Ureter (tissue), 1 donor: ENCODE data around the gene SYNGR3. TPM values are rescaled to one million over a fixed set of nuclear protein-coding genes. Genes with fewer than 3 reads are reported as not detected.
"Not testable (repeated sequence)": the region's sequence is repeated elsewhere in the genome, so short reads cannot be mapped to it uniquely, and the experiment has no call there.

Experiments used
- DNase-seq: peaks from one replicate; pipeline ENCODE4 v3.0.0-alpha.2; 2020; ENCODE audit warnings: low spot score
- total RNA-seq: library from RNA; stranded (reverse); gene quantifications from one replicate; pipeline ENCODE4 v1.2.4, GENCODE V29; 2023
- donor health status: DM: yes; HTN: yes; CAD: no.

The SYNGR3 gene
- total RNA-seq, 1 donor from 2014 or later: 0.86 TPM

DNA sequence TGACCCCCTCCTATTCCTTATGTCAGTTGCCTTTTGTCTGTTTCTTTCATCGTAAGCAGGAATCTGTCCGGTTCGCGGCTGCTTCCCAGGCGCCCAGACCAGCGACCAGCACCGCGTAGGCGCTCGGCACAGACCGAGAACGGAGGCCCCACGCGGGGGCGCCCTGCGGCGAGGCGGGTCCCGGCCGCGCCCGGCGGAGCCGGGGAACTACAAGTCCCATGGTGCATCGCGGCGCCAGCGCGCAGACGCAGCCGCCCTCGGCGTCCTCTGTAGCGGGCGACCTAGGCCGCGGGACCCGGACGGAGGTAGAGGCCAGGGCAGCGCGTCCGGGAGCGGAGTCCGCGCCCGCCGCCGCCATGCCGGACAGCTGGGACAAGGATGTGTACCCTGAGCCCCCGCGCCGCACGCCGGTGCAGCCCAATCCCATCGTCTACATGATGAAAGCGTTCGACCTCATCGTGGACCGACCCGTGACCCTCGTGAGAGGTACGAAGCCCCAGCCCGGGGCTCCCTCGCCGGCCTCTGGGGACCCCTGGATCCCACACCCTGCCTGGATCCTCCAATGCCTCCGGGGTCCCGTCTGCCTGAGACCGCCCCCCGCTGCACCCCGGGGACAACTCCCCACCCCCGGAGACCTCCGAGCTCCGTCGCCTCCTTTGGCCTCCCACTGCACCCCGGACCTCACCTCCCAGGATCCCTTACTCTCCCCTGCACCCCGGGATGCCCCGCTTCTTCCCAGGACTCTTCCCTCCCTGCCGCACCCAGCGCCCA is 30.3 kb upstream of the SYNGR3 start, which contains the start of gene NDUFB10:
NDUFB10 (plus strand) TSS at position 270 of the 771 bp plus-strand sequence; CDS start at position 357, 87 bp downstream.
- DNase-seq: peak; percentile 91

DNA sequence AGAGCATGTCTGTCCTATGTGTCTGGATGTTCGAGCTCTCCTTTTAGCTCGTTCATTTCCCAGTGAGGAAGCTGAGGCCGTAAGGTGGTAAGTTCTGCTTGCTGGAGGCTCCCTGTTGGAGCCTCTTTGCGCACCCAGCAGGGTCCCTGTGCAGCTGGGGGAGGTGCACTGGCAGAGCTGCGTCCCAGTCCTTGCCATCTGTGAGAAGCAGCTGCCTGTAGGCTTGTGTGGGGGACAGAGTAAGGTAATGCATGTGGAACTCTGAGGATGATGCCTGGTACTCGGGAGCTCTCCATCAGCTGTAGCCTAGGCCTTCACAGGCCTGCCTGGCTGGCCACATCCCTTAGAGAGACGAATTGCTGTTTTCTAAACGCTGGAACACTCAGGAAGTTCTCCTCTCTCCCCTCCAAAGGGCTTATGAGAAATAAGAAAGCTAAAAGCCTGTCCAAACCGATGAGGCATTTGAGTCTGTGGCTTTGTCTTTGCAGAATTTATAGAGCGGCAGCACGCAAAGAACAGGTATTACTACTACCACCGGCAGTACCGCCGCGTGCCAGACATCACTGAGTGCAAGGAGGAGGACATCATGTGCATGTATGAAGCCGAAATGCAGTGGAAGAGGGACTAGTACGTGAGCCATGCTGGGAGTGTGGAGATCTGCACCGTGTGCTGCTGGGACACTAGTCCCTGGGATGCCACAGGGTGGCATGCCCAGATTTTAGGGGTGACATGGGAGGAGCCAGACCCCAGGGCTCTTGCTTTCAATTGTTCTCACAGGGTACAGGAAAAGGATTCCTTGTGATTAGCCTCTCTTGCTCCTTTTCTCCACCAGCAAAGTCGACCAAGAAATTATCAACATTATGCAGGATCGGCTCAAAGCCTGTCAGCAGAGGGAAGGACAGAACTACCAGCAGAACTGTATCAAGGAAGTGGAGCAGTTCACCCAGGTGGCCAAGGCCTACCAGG is 28.8 kb upstream of the SYNGR3 start:
- no peak for DNase-seq

DNA sequence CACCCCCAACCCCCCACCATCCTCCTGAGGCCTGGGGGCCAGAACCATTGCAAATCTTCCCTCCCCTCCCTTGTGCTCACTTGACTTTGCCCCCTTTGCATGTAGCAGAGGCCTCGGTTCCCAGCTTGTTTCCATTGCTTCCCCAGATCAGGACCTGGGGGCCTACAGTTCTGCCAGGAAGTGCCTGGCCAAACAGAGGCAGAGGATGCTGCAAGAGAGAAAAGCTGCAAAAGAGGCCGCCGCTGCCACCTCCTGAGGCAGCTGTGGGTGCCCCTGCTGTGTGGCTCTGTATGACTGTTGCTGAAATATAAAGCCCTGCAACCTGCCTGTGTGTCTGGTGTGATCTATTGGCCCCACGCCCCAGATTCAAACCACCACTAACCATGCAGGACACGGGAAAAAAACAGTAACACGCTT is 28.1 kb upstream of the SYNGR3 start:
- DNase-seq: no peak

DNA sequence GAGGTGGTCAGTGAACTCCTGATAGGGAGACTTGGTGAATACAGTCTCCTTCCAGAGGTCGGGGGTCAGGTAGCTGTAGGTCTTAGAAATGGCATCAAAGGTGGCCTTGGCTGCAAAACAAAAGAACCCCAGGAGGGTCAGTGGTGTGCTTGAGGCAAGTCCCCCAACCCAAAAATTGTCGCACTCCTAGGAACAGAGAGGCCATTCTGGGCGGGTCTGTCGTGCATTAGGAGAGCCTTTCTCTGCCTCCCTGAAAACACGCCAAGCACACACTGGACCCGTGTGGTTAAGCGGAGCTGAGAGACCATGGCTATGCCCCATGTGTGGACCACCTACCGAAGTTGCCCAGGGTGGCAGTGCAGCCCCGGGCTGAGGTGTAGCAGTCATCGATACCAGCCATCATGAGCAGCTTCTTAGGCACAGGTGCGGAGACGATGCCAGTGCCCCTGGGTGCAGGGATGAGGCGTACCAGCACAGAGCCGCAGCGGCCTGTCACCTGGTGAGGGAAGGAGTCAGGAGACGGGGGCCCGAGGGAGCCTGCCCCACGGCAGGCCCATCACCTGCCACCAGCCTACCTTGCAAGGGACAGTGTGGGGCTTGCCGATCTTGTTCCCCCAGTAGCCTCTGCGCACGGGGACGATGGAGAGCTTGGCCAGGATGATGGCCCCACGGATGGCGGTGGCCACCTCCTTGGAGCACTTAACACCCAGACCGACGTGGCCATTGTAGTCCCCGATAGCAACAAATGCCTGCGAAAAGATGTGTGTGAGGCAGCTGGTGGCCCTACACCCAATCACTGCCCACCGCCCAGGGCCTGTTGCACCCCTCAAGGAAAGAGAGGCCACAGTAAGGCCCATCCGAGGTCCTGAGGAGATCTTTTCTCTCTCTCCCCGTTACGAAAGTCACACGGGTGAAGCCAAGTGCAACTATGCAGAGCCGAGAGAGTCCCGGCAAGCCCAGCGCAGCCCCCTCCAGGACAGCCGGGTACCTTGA is 27.3 kb upstream of the SYNGR3 start:
- DNase-seq: not testable (repeated sequence)

DNA sequence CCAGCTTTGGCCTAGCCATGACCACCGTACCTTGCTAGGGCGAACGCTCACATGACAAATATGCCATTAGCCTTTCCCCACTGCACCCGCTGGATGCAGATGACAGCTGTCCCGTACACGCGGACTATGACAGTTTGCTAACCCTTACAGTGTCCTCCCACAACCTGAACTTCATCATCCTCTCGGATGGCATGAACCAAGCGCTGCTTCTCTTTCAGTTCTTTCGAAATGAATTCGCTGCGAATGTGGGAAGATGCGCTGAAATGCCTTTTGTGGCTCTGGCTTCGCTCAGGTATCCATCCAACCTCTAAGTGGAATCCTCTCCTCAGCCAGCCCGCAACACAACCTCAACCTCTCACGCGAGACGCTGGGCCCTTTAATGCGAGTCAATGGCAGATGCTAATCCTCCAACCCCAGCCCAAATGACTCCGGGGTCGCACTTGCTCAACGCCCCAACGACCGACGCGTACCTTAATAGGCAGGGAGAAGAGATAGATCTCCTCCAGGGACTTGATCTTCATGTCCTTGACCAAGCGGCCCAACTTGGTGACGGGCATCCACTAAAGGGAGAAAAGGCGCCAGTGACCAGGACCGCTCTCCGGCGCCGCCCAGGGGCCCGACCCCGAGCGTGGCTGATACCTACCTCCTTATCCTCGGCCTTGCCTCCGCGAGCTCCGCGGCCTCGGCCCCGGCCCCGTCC is 25.8 kb upstream of the SYNGR3 start:
- DNase-seq: no peak

DNA sequence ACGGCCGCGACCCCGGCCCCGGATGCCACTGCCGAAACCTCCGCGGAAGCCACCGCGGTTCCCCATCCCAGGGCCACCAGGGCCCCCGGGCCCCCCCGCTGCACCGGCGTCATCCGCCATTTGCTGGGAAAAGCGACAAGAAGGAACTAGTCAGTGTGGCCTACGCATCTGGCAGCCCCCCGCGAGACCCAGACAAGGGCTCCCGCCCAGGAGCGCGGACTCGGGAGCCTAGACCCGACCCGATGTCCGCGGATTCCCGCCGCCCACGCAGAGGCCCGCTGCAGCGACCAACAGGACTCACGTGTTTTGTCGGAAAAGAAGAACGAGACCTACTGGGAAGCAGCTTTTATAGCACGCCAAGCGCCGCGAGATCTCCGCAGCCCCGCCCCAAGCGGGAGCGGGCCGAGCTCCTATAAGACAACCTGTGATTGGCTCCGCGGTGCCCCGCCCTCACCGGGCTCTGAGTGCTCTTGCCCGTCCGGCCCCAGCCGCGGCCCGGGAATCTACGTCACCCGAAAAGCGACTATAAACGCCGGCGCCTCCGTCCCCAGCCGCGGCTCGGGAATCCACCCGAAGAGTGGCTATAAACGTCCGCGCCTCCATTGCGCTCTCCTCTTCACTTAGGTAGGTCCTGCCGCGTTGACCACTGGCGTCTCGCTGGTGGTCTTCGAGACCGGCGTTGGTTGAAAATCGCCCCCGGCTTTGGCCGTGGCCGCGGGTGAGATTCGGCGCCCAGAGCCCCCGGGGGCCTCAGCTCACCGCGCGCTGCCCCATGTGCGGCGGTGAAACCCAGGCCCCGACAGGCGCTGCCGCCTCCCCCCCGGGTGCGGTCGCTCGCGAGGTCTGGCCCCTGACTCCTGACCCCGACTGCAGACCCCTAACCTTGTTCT is 25.0 kb upstream of the SYNGR3 start, which contains the start of gene RPS2:
RPS2 (minus strand) TSS at position 321 of the 890 bp plus-strand sequence; CDS start at position 120, 201 bp downstream.
- DNase-seq: peak; percentile 99

DNA sequence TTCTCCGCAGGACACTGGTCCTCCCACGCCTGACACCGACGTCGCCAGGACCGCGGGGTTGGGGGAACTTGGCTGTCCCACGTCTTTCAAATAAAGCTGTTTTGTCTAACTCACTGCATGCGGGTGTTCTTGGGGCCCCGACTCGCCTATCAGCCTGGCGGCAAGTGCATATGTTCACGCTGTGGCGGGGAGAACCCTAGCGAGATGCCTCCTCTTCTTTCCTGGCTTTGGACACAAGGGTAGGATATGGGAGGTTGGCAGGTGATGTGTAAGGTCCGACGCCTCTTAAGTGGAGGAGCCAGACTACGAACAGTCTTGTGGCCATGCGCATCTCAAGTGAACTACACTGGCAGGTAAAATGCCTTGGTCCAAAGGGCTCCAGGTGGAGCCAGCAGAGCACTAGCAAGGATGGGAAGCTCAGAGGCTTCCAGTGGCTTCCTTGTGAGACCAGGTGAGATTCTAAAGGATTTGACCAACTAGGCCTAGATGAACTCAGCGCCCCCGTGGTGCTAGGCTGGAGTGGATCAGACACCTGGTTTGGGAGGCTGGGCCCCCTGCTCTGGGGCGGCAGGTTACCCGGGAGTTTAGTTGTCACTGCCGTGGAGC is 24.3 kb upstream of the SYNGR3 start:
- DNase-seq: no peak

DNA sequence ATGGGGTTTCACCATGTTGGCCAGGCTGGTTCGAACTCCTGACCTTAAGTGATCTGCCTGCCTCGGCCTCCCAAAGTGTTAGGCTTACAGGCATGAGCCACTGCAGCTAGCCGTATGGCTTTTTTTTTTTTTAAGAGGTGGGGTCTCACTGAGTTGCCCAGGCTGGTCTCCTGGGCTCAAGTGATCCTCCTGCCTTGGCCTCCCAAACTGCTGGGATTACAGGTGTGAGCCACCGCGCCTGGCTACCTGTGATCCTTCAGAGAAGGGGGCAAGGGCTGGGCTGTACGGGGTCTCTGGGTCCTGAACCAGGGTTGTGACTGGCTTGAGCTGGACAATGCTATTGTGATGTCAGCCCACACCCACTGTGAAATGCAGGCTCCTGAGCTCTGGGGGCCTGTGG is 23.3 kb upstream of the SYNGR3 start, which contains the start of gene RNF151:
RNF151 (plus strand) TSS at position 397 of the 400 bp plus-strand sequence. CDS start 26 bp downstream, outside the sequence.
- no peak for DNase-seq

DNA sequence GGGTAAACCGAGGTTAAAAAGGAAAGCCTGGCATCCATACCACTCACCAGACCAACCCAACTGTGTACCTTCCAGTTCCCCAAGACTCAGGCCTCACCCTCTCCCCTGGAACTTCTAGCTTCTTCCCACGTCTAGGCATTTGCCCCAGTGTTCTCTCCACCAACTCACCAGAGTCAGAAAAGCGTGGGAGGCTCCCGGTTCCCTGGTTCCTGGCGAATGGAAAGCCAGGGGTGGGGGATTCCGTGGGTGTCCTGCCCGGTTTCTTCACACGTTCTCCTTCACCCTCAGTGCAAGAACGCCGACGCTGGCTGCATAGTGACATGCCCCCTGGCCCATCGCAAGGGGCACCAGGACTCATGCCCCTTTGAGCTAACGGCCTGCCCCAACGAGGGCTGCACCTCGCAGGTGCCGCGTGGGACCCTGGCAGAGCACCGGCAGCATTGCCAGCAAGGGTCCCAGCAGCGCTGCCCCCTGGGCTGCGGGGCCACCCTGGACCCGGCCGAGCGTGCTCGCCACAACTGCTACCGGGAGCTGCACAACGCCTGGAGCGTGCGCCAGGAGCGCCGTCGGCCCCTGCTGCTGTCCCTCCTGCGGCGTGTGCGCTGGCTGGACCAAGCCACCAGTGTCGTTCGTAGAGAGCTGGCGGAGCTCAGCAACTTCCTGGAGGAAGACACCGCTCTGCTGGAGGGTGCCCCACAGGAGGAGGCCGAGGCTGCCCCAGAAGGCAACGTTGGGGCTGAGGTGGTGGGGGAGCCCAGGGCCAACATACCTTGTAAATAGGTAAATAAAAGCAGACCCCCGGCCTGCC is 21.4 kb upstream of the SYNGR3 start:
- DNase-seq: no peak

DNA sequence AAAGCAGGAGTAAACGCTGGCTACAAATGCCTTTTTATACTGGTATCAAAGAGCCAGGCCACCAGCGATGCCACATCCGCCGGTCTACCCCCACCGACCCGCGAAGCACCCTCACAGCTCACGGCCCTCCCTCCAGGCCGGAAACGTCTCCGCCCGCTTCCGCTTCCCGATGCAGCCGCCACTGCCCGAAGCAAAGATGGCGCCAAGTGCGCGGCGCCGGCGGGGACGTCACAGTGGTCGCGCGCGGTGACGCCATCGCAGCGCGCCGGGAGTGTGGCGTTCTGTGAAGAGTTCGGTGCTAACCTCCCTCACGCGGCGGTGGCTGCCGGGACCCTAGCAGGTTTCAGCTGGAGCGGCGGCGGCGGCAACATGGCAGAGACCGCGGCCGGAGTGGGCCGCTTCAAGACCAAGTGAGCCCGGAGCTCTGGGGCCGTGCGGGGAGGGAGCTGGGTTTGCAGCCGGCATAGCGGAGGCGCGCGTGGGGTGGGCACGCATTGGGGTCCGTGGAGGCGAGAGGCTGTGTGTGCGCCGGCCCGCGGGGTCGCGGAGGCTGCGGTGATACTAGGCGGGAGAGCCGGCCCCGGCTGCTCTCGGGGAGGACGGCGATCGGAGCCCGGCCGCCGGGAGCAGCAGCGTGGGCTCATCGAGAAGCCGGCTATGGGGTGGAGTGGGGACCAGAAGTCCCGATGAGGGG is 17.8 kb upstream of the SYNGR3 start, which contains the start of gene TBL3:
TBL3 (plus strand) TSS at position 258 of the 694 bp plus-strand sequence; CDS start at position 370, 112 bp downstream.
- DNase-seq: peak; percentile 96

DNA sequence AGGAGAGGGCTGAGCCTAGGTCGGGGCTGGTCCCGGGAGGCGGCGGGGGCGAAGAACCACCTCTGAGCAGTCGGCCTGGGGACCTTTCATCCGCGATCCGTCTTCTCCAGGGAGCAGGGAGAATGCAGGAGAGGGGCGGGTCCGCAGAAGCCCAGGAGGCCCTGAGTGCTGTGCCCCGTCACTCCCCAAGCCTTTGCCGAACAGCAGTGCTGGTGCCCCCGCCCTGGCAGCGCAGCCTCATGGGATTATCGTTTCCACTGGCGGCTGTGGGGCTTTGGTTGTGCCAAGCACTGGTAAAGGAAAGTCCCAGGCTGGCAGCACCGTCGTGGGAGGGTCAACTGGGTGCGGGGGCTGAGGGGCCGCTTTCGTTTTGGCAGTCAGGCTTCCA is 17.3 kb upstream of the SYNGR3 start:
- DNase-seq: no peak

DNA sequence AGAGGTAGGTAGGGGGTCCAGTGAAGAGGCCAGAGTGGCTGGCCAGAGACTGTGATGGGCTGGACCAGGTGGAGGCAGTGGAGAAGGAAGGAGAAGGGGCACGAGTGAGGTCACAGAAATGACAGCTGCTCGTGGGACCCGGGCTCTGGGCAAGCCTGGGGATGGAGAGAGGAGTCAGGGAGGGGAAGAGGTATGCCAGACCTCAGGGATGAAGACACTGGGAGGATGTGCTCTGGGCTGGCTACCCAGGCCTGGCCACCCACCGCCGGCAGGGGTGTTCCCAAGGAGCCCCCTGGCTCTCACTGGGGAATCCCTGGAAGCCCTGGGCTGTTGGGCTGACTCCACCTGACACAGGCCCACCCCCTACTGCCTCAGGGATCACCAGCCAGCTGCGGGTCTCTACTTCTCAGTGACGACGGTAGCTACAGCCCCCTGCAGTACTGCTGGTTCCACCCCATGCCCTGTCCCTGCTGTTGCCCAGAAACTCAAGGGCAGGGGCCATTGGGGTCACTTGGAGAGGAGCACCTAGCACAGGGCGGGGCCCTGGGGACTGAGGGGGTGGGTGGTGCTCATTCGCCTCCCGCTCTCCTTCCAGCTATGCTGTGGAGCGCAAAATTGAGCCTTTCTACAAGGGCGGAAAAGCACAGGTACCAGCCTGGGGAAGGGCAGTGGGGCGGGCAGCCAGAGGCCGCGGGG is 16.2 kb upstream of the SYNGR3 start:
- no peak for DNase-seq

DNA sequence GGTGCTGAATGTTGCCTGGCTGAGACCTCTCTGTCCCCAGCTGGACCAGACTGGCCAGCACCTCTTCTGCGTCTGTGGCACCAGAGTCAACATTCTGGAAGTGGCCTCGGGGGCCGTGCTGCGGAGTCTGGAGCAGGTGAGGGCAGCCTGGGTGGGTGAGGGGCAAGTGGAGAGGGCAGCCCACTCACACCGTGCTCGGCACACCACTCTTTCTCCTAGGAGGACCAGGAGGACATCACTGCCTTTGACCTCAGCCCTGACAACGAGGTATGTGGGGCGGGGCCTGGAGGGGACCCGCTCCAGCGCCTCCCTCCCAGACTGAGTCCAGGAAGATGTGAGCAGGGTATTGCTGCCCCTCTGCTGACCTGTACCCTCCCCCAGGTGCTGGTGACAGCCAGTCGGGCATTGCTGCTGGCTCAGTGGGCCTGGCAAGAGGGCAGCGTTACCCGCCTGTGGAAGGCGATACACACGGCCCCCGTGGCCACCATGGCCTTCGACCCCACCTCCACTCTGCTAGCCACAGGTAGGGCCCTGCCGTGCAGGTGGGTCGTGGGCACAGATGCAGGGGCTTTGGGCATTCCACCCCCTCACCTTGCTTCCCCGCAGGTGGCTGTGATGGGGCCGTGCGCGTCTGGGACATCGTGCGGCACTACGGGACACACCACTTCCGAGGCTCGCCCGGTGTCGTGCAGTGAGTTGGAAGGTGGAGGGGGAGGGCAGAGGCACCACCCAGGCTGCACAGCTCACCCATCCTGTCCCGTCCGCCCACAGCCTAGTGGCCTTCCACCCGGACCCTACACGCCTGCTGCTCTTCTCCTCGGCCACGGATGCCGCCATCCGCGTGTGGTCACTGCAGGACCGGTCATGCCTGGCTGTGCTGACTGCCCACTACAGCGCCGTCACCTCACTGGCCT is 15.4 kb upstream of the SYNGR3 start:
- no peak for DNase-seq

DNA sequence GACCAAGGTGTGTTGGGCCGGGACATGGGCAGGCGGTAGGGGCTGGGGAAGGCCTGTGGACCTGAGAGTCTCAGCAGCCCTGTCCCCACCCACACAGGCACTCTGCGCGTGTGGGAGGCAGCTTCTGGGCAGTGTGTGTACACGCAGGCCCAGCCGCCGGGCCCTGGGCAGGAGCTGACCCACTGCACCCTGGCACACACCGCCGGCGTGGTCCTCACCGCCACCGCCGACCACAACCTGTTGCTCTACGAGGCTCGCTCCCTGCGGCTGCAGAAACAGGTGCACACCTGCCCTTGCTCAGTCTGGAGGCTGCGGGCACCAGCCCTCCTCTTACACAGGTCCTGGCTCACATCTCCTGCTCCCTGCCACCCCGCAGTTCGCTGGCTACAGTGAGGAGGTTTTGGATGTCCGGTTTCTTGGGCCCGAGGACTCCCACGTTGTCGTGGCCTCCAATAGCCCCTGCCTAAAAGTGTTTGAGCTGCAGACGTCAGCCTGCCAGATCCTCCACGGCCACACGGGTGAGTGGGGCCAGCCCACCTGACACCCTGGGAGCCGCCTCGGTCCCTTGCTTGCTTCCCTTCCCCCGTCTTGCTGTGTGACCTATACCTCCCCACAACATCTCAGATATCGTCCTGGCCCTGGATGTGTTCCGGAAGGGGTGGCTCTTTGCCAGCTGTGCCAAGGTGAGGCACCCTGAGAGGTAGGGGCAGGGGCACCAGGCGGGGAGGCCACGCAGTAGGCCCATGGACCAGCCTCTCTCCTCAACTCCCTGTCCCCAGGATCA is 14.1 kb upstream of the SYNGR3 start:
- no peak for DNase-seq

DNA sequence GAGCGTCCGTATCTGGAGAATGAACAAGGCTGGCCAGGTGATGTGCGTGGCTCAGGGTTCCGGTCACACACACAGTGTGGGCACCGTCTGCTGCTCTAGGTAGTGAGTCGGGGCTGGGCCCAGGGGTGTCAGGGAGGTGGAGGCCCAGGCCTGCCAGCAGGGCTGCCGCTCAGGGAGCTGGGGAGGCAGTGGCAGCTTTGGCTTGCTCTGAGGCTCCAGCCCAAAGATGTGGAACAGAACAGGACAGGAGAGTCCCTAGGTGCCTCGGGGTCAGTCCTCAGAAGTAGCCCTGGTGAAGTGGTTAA is 13.6 kb upstream of the SYNGR3 start:
- no peak for DNase-seq
